Activated CD8-positive, alpha-beta memory T cell treated with anti-CD3 and anti-CD28 coated beads, Interleukin-2, amount 50 U/mL, for 24 hours (primary cell): ENCODE measurements around the gene SH3RF1.
"Not testable (repeated sequence)": the region's sequence is repeated elsewhere in the genome, so short reads cannot be mapped to it uniquely, and the experiment has no call there.

ENCODE experiments used
- DNase-seq: peaks from one replicate; pipeline ENCODE4 v3.0.0-alpha.2; 2020; ENCODE audit errors: extremely low read depth

The SH3RF1 gene

DNA sequence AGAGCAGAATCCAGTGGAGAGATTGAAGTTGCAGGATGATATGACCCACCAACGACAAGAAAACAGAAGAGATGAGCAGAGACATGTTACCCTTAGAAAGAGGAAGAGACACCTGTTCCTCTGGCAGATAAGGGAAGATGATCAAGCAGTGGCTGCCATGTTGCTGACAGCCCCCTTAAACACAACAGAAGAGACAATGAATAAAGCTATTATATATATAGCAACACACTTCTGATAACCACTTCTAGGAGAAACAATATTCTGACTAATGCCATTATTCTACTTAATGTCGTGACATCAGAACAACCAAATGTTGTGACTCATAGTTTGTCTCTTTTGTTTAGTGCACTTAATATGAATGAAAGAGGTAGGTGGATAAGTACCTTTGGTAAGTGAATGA is 44.9 kb downstream of the SH3RF1 start:
- DNase-seq: no peak

DNA sequence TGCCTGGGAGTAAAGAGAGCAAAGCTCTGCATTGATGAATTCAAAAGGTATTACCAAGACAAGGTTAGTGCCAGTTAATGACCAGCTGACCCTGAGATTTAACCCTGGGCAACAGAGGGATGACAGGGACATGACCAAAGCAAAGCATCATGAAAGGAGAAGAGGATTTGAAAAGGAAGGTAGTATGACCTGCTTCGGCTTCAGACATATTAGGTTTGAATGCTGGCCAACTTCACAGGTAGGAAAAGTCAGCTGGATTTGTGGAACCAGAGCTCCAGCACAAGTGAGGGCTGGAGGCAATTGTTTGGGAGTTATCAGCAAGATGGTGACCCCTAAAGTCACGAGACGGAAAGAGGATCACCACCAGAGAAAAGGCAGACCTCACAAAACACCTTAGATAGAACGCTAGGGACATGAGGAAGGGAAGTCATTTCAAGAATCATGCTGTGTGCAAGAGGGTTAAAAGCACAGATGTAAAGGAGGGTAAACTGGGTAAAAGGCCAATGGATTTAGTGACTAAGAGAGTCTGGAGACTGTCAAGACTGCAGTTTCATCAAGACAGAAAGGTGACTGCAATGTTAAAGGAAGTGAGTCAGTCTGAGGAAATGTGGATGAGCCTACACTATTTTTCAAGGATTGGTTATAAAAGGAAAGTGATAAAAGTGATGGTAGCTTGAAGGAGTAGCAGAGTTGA is 45.6 kb downstream of the SH3RF1 start:
- DNase-seq: no peak

DNA sequence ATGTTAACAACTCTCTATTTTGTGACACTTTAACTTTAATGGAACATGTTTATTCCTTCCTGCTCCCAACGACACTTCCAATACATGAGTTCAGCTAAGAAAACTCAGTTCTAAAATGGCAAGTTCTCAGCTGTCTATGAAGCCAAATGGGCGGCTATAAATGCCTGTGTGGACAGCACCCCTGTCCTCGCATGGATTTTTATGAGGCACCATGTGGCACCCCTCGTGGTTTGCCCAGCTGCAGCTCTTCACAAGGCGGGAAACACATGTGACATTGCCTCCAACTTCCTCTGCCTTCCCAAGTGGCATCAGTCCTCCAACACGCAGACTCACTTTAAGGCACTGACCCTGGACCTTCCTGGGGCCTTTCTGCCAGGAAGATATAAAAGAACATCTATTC is 48.0 kb downstream of the SH3RF1 start:
- DNase-seq: no peak

DNA sequence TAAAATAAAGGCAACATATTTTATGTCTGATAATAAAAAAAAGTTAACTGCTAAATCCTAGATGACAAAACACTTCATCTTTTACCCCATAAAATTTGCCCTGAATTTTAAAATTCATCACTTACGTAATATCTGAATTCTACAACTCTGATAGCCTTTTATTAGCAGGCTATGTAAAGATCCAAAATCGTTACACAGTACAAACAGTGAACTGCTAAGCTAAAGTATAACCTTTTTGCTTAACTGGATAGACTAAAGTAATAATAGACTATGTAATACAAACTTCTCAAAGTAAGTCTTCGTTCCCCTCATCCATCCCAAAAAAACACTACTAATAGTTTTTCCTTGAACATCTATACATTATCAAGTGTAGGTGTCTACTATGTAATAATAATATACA is 49.1 kb downstream of the SH3RF1 start:
- no peak for DNase-seq

DNA sequence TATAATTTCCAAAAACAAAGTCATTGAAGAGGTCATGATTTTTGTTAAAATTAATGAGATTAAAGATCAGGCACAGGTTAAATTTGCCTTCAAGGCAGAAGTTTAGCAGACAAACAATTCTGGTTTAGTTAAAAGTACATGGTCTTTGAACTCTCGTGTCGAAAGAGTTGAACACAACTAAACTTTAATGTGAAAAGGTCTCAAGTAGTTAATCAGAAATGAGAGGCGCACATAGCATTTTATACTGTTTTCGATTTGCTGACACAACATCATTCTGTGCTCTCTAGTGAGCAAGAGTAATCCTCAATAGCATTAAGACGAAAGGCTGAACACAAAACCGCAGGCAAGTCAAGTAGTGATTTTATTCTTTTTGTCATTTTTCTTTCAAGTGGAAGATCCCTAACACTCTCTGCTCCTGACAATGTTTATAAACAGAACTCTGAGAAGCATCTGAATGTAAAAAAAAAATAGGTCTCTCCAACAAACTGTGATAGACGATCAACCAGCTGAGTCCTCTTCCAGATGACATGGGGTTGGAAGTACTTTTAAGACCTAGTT is 49.8 kb downstream of the SH3RF1 start:
- no peak for DNase-seq

DNA sequence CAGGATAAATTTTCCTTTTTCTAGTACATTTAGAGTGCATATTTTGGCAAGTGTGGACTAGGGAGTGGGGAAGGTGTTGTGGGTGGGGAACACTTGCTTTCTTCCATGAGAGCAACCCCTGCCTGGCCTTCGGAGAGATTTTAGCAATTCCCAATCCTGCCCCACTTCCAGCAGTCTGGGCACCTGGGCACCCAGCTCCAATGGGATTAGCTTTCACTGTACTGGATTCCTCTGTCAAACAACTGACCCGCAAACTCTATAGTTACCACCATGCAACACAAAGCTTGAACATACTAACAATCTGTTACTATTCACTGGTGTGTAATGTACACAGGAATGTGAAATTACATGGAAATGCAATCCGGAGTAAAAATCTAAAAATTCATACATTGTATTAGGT is 50.3 kb downstream of the SH3RF1 start:
- no peak for DNase-seq

DNA sequence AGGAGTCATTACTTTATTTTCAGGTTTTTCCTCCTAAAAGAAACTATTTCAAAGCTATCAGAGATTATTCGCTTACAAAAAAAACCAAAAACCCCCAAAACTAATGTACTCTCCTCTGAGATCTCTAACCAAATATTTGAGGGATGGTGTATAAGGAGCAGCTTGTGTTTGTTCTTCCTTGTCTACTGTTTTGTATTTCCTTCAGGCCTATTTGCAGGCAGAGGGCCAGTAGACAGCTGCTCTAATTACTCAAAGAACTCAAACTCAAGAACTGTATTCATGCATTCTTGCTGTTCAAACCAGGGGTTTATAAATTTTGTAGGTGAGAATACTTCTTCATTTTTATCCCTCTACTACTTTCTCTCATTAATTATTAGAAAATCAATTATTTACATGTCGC is 51.3 kb downstream of the SH3RF1 start:
- no peak for DNase-seq

DNA sequence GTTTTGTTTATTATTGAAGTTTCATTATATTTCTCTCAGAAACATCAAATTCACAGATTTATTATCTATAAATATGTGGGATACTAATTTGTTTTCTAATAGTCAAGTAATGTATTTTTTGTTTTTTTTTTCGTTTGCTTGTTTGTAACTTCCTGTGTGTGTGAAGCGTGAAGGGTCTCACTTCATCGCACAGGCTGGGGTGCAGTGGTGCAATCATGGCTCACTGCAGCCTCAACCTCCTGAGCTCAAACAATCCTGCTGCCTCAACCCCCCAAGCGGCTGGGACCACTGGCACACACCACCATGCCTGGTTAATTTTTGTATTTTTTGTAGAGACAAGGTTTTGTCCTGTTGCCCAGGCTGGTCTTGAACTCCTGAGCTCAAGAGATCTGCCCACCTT is 55.1 kb downstream of the SH3RF1 start:
- DNase-seq: no peak

DNA sequence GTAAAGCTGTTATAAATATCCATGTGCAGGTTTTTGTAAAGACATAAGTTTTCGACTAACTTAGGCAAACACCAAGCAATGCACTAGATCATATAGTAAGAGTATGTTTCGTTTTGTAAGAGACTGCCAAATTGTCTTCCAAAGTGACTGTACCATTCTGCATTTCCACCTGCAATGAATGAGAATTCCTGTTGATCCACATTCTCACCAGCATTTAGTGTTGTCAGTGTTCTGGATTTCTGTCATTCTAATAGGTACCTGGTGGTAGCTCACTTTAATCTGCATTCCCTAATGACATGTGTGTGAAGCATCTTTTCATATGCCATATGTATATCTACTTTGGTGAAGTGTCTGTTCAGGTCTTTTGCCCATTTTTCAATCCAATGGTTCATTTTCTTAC is 57.8 kb downstream of the SH3RF1 start:
- DNase-seq: no peak

DNA sequence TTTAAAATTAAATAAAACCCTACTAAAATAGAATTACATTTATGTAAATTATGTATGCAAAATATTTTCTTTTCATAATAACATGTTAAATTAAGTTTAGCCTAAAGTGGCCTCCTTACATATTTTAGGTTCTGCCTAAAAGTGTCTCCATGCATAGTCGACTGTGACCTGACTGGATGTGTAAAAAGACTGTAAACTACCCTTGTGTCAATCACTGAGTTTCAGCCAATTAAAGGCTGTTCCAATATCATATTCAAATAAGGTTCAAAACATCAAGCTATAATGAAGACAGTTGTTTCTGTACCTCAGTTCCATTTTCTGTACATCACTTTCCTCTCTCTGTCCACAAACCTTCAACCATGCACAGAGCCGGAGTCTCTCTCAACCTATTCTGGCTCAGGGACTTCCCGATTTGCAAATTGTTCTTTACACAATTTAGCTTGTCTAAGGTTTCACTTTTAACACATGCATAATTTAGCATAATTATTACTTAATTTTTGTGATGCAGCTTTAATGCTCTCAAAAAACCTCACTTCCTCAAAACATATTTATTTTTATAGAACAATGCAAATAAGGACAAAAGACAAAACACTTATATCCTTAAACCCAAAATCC is 60.1 kb downstream of the SH3RF1 start:
- no peak for DNase-seq

DNA sequence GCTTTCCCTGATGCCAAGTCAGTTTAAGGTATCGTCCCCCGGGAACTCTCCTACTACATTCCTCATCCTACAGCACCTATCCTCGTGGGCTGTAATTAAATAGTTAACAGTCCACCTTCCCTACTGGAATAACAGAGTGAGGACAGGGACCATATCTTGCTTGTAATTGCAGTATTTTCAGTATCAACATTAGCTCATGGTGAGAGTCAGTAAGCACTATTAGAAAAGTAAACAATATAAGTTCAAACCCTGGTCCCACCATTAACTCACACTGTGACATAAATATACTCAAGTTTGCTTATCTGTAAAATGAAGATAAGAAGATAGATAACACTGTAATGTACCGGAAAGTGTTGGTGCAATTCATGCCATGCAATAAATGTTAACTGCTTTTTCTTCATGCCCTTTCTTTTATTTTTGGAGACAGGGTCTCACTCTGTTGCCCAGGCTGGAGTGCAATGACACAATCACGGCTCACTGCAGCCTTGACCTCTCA is 61.3 kb downstream of the SH3RF1 start:
- DNase-seq: no peak

DNA sequence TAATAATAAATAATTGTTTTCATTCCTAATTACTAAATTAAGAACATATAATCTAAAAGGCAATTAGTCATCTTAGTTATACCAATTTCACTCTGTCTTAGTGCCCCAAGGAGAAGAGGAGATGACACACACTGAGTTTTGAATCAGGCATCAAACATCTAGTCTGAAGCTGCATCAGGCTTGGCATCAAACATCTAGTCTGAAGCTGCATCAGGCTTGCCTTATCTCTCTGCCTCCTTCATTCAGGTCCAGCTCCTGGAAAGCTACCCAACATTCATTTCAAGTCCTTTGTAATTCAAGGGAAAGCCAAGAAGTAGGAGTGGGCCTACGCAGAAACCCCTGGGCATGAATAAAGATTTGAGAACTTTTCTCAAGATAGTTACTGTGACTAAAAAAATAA is 62.2 kb downstream of the SH3RF1 start:
- DNase-seq: no peak

DNA sequence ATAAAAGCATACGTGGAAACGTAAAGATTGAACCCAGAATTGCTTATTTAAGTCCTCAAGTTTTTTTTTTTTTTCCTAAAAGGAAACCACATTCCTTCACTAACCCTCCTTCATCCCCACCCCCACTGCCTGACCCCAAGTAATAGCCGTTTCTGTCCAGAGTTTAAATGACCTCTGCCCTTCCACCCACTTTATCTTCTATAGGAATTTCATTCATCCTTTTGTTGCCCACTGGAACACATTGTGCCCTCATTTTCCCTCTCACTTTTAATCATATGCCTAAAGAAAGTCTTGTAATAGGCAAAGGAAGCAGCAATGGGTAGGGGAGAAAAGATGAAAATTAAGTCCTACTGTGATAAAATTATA is 62.7 kb downstream of the SH3RF1 start:
- no peak for DNase-seq

DNA sequence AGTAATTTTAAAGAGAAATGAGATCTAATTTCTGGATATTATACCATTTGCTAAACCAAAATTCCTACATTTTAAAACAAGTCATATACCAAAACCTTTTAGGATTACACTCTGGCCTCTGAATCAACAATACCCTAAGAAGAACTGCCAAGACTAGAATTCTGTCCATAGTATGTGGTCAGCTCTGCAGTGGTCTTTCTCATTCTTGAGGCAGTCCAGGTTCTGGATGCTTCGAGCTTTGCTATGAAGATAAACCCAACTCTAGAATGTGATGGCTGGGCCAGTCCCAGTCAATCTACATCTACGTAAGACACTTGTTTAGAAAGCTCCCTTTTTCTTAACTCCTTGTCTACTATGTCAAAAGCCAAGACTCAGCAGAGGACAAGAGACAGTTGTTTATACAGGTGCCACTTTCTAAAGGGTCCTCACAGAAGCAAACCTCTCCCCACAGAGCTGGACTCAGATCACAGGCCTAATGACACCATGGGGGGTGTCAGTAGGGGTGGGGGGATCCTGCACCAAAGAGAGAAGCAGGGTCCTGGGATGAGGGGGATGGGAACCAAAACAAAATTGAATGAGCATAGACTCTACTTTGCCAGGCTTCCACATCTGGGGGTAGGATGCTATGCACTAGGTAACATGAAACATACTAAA is 63.2 kb downstream of the SH3RF1 start:
- no peak for DNase-seq

DNA sequence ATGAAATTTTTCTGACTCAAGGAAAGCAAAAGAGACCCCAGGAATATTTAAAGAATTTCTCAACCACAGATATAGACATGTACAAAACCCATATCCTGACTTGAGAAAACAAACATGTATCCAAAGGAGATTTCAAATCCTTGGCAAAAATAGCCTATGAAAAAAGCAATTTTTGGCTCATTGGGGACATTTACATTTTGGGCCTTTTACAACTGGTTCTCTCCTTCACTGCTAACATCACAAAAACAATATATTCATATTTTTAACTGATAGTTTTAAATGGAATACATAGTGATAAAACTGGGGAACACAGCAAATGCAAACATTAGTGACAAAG is 65.0 kb downstream of the SH3RF1 start:
- DNase-seq: no peak

DNA sequence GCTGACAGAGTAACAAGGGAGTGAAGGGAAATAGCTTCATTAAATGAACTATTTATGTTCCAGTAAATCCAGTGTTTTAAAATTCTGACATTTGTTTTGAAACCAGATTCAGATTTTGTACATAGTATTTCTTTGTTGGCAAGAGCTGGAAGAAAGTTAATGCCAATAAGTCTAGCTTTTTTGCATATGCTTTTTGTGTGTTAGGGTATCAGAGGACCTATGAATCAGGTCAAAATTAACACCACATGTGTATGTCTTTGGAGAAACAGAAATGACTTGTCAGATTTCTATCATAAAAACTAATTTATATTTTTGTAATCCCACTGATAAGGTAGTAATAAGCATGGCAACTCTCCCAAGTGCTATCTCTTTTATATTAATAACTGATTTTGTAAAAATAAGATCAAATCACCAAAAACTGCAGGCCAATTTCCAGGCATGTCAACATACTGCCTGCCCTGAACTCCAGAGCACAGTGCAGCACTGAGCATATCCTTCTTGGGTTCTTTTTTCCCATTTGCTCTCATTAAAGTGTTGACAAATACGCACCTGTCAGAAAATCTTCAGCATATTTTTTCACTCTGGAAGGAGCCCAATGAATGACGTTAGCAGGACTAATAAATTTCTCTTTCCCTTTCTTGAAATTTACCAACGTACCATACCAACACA is 65.5 kb downstream of the SH3RF1 start:
- DNase-seq: no peak

DNA sequence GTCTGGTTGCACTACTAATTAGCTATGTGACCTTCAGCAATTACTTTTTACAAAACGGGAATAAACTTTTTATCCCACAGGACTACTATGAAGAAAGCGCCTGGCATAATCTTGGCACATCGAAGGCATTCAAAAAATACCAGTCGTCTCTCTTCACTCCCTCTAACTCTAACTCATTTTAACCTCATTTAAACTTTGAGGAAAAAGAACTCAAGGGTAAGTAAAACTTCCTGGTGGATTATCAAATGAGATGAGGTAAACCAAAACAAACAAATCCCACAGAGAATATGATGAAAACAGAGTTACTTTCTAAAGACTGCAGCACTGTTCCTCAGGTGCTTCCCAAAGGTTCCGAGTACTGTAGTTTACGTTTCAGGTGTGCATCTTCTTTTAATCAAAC is 66.9 kb downstream of the SH3RF1 start:
- no peak for DNase-seq

DNA sequence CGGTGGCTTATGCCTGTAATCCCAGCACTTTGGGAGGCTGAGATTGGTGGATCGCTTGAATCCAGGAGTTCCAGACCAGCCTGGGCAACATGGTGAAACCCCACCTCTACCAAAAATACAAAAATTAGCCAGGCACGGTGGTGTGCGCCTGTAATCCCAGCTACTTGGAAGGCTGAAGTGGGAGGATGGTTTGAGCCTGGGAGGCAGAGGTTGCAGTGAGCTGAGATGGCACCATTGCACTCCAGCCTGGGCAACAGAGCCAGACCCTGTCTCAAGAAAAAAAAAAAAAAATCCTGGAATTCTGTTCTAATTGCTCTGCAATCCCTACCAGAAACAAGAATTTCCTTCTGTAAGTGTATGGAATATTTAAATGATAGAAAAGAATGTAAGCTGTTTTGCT is 67.5 kb downstream of the SH3RF1 start:
- not testable (repeated sequence) for DNase-seq

DNA sequence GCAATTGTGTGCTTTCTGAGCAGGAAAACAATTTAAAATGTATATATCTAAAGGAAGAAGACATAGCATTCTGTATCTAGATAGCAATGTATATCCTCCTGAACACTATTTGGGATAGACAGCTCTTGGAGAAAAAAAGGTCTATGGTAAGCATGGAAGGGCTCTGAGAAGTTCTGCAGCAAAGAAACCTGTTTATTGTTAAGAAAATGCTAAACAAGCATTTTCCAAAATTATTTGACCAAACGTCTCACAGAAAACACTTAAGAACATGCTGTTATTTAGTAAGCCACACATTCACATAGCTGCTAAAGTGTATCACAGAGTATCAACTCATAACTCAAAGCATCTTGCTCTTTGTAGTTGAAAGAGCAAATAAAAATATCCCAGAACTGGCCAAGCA is 67.9 kb downstream of the SH3RF1 start:
- DNase-seq: no peak

DNA sequence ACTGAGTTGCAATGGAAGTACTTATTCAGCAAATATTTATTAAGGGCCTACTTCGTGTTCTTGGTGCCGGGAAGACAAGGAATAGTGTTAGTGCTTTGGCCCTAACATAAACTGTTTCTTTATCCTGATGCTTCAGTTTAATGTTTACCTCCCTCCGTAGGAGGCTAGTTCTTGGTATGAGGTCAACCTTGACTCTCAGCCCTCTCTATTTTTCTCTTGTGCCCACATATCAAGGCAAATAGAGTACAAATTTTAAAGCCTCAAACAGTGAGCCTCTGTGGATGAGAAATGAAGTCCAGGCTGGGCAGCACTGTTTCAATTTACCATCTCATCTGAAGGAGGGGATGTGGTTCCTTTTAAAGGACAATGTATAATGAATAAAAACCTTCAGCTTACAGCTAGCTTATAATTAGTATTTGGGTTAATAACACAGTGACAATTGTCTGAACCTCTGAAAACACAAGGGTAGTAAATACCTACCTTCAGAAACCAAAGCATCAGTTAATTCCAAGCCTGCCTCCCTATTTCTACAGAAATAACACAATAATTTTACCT is 68.5 kb downstream of the SH3RF1 start:
- no peak for DNase-seq

DNA sequence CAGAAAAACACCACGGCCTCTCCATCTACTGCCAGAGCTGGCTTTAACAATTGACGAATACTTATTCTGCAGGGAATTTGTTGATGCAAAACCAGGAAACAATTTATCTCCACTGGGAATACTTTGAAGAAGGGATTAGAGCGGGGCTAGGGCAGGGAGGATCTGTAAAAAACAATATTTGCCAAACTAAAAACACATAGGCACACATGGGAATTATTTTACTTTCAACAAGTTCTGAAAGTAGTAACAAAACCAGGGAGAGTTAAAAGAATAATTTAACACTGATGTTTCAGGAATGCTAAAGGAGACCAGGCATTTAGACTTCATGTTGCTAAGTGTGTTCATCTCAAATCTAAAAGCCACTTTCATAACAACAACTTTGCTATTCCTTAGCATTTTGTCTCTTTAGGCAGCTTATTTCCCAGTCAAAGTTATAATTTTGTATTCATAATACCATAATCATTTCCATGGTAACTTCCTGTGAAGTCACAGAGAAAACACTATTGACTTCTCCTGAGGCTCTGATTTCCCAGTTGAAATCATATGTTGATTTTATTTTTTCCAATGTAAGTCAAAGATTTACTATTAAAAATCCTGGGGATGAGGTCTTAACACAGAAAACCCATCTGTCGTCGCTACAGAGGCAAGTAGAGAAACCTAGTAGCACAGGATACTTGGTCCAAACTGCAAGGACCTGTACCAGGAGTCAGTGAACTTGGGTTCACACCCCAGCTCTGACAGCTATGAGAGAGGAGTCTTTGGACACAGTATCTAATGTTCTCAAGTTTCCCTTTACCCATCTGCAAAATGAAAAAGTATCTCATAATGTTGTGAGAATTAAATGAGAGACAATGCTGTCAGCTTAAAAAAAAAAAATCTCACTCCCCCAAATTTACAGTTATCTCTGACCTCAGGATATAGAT is 69.3 kb downstream of the SH3RF1 start:
- DNase-seq: no peak
